Measurements from ENCODE around the gene AOPEP.
"Not testable (repeated sequence)": the region's sequence is repeated elsewhere in the genome, so short reads cannot be mapped to it uniquely, and the experiment has no call there.

Gene AOPEP

GRCh38 chr9:95003689-95004410 is 277.4 kb downstream of the AOPEP start:
- no peak for DNase-seq

GRCh38 chr9:95004411-95005277 is 278.1 kb downstream of the AOPEP start:
- no peak for DNase-seq

GRCh38 chr9:95005278-95006143 is 279.0 kb downstream of the AOPEP start:
- no peak for DNase-seq

DNA sequence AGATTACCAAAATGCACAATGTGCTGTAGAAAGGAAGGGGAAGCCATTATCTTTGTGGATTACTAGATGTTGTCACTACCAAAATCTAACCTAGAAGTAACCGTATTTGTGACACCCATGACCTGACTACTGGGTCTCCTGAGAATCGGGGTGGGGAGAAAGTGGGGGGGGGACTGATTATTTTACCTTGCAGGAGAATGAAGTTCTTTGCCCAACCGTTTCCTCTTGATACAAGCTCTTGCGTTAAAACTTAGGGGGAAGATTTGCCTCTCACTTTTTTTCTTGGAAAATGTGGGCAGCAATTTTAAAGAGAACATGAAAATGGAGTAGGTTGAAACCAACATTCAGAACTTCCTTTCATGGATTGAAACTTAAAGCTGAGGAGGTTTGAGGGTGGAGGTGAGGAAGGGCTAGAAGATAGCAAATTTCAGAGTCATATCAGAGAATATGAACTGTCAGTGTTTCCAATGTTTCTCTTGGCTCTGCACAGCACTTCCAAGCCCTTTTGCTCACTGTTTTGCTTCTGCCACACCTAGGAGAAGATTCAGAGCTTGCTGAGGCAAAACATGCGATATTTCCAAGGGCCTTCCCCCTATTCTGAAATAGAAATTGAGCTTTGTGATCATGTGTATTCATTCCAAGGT is 280.8 kb downstream of the AOPEP start:
- DNase-seq, result no peak

GRCh38 chr9:95008151-95008771 is 281.8 kb downstream of the AOPEP start:
- DNase-seq, result peak in 1 of 2 donors; percentile 11

GRCh38 chr9:95009459-95009858 is 283.0 kb downstream of the AOPEP start:
- no peak for DNase-seq

DNA sequence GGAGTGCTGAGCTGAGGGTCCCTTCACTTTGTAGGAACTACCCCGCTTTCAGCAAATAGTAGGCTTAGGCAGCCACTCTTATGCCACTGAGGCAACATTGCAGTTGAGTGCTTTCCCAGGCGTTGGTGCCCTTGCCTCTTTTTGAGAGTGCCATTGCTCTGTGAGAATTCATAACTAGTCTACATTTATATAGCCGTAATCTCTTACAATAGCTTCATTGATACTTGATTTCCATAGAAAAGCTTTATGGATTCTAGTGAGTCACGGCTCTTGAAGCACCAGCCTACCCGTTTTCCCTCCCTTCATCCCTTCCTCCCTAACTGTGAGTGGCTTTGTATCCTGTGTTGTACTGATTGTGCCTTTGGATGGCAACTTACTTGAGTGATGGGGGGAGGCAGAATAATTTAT is 283.9 kb downstream of the AOPEP start:
- no peak for DNase-seq

DNA sequence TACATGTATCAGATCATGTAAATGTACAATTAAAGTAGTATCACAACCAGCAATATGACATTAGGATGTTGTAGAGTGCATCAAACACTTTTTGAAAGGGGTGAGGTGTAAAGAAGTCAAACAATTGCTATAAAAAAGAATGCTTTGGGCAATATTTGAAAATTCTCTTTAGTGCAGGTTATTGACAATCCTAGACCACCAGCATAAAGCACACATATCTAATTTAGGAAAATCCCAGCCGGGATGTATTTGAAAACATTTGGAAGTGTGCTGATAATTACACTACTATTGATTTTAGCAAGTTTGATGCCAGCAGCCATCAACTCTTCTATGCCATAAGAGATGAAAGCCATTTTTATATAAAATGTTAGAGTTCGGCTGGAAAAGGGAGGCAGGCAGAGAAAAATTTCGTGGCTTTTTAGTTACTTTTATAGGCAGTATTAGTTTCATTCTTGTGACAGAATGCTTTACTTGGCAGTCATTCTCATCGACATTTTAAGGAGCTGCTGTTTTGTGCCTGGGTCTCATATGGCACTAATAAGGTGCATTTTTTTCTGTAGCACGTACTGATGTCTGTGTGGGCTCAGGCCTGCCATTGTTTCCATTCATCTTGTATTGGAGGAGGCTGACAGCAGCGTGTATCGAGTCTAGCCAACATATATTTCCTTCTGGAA is 285.7 kb downstream of the AOPEP start:
- no peak for DNase-seq

- DNase-seq, result no peak
Measured at GRCh38 chr9:95012902-95013301, 286.4 kb downstream of the AOPEP start.

DNA sequence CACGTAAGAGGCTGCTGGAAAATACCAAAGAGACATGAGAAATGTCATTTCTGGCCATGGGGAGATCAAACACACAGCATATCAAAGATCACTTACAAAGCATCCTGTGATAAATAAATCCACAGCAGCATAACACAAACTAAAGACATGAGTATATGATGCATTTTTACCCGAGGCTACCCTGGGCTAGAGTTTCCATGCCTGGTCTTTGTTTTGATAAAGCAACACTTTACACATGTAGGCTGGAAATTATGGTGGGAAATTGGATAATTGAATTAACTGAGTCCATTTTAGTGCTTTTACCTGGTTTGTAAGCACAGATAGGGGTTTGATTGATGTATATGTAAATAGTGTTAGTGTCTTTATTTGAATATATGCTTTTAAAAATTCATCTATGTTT is 288.4 kb downstream of the AOPEP start:
- no peak for DNase-seq

DNA sequence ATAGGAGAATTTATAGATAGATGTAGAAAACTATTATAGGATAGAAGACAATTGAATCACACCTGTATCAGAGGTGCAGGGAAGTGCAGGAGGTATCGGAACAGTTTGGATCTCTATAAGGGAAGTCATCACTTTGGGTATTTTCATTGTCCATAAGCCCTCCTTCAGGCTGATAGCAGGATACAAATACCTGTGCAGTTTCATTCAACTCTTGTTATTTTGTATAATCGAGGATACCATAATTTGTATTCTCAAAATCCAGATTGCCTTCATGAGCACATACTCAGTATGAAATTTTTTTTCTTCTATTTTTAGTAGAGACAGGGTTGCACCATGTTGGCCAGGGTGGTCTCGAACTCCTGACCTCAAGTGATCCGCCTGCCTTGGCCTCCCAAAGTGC is 289.1 kb downstream of the AOPEP start:
- no peak for DNase-seq

DNA sequence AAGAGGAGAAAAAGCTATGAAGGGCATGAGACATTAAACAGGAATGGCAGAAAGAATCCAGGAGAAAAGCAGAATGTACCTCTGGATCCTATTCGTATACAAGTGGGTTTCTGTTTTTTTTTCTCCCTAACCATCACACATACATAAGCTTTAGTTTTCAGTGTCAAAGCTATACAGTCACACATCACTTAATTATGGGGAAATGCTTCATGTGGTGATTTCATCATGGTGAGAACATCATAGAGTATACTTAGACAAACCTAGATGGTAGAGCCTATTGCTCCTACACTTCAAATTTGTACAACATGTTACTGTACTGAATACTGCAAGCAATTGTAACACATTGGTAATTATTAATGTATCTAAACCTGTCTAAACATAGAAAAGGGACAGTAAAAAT is 290.6 kb downstream of the AOPEP start:
- no peak for DNase-seq

- no peak for DNase-seq
Measured at GRCh38 chr9:95017661-95018060, 291.2 kb downstream of the AOPEP start.

DNA sequence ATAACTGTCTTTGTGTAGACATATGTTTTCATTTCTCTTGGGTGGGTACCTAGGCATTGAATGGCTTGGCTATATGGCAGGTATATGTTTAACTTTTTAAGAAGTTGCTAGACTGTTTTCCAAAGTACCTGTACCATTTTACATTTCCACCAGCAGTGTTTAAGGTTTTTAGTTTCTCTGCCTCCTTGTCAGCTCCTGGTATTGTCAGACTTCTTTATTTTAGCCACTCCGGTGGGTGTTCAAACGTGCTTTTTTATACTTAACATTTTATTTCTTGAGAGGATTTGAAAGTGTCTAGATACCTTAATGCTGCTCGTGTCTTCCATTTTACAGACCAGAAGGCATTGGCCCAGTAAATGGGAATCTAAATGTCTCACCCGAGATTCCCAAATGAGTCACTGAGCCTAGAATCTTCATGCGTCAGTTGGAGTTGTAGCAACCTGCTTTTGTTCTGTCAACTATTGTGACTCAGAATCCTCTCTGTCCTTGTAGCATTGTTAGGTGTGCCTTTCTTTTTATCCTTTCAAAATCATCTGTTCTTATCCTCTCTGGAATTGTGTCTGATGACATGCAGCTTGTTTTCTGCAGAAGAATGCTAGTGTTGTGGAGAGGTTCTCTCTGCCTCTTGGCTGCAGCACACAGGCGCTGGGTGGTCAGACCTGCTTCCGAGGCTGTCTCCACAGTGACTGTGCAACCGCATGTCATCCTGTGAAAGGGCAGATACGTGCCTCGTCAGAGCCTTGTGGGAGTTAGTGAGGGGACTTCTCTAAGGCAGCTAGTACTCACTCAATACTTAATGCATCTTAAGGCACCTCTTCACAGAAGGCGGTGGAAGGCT is 291.8 kb downstream of the AOPEP start:
- no peak for DNase-seq

DNA sequence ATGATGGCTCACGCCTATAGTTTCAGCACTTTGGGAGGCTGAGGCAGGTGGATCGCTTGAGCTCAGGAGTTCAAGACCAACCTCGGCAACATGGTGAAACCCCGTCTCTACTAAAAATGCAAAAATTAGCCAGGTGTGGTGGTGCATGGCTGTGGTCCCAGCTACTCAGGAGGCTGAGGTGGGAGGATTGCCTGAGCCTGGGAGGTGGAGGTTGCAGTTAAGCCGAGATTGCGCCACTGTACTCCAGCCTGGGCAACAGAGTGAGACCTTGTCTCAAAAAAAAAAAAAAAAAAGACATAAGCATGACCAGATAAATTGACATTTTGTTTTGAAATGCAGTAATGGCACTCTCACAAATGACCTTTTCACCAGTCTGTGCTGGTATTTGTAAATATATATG is 294.1 kb downstream of the AOPEP start:
- DNase-seq, result not testable (repeated sequence)

DNA sequence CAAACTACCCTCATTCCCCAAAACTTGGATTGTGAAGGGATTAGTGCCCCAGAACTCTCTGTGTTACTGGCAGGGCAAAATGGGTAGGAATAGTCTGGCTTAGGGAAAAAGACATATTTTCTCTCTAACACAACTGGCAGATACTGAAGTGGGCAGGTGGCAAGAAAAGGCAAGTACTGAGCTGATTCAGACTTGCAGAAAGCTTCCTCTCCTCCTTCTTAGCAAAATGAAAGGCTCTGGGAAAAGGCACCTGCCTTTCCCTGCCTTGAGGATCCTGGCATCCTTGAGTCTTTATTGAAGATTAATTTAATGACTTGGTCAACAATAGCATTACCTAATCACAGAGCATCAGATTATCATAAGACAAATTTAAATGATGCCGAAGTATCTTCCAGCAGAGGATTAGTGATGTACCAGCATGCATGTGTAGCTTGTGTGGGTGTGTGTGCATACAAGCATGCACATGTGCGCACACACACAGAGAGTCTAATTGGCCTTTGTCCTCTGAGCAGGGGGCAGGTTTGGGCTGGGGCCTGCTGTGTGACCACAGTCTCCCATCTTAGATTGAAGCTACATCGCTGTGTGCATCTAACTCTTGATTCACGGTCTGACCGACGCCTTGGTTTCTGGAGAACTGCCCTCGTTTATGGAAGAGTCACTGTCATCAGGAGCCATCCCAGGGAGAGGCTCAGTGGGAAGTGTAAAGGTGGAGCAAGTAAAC is 294.8 kb downstream of the AOPEP start:
- no peak for DNase-seq

- DNase-seq, result no peak
Measured at GRCh38 chr9:95022657-95023056, 296.2 kb downstream of the AOPEP start.

DNA sequence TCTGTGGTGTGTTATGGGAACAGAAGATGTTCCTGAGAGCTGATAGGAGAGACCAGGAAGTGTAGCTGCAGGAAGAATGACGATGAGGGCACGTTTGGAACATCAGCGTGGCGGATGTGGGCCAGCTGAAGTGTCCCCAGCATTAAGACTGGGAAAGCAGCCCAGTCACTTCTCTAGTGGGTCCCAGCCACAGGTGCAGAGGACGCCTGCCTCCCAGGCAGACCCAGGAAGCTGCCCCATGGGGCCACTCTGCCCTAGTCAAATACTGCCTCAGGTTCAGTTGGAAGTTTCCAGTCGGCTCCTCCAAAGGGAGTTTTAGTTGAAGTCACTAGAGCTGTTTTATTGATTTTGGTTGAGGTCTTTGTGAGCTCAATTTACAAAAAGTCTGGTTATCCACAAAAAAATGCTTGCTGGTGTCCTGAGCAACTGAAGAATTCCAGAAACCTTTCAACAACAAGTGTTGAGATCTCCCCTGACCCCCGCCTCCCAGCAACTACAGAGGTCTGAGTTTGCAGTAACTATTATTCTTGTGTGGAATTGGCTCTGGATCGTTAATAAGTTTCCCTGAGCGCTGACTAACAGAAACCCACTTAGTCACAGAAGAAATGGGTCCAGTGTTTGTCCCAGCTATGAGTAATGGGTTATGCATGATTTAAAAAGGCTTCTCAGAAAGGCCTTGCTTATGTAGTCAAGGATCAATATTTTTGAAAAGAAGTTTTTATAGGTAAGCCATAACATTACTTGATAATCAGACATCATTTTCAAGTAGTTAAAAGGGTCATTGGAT is 296.9 kb downstream of the AOPEP start:
- no peak for DNase-seq

- DNase-seq, result no peak
Measured at GRCh38 chr9:95024097-95024671, 297.7 kb downstream of the AOPEP start.

All from inflammatory macrophage treated with lipopolysaccharide for 1 hour (primary cell).